ENCODE measurements around the gene TSEN54. TPM values are rescaled to one million over a fixed set of nuclear protein-coding genes. Genes with fewer than 3 reads are reported as not detected.
A peak's percentile ranks its signal among the peaks of the same experiment; 100 is the strongest.

Gene TSEN54
- total and polyA plus RNA-seq, 2 donors from 2014 or later = 25.8 to 33.8 TPM

DNA sequence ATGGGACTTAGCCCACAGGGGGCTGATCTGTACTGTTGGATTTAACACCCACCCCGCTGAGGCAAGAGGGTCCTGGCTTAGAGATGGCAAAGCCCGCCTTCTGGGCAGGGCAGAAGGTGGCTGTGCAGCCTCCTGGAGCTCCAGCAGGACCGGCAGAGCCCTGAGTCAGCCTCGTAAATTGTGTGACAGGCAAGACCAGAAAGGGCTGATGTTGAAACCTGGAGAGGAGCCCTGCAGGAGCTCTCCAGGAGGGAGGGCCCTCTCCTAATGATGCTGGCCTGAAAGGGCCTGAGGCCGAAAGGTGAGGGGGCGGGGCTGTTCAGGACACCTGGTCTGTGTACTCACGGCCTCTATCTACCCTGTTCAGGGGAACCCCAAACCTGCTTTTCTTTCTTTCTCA, 48.7 kb downstream of the TSEN54 start:
- H3K36me3 ChIP-seq (ENCODE audit: control insufficient read depth in 2 of 3, insufficient read depth in 3 of 3, low read length in 3 of 3) = peaks cover 0 to 39% (median 17%) of the 10 kb centered on the region in 3 donors
- H3K9ac ChIP-seq (ENCODE audit: low read length in 3 of 3) = no peak overlapping the region
- FAIRE-seq = no peak
- TF ChIP-seq, protein P1, sequence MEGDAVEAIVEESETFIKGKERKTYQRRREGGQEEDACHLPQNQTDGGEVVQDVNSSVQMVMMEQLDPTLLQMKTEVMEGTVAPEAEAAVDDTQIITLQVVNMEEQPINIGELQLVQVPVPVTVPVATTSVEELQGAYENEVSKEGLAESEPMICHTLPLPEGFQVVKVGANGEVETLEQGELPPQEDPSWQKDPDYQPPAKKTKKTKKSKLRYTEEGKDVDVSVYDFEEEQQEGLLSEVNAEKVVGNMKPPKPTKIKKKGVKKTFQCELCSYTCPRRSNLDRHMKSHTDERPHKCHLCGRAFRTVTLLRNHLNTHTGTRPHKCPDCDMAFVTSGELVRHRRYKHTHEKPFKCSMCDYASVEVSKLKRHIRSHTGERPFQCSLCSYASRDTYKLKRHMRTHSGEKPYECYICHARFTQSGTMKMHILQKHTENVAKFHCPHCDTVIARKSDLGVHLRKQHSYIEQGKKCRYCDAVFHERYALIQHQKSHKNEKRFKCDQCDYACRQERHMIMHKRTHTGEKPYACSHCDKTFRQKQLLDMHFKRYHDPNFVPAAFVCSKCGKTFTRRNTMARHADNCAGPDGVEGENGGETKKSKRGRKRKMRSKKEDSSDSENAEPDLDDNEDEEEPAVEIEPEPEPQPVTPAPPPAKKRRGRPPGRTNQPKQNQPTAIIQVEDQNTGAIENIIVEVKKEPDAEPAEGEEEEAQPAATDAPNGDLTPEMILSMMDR (IDR thresholded peaks at IDR 0.05; ENCODE audit: borderline replicate concordance, extremely low read depth, insufficient read depth) = no peak
- no peak overlapping the region for H3K27ac ChIP-seq (ENCODE audit: low read depth in 2 of 2, low read length in 2 of 2)
- intact Hi-C loops (cut with DNase I) = no loop called here
- DNase-seq = peak in 1 of 5 donors; percentile 33
- H3K9me3 ChIP-seq (ENCODE audit: control insufficient read depth in 2 of 3, insufficient read depth in 1 of 3, low read length in 3 of 3) = no peaks in the 10 kb centered on the region
- H3K27me3 ChIP-seq (ENCODE audit: control insufficient read depth, insufficient read depth, low read length) = no peaks in the 10 kb centered on the region
- H3K4me1 ChIP-seq (ENCODE audit: control insufficient read depth in 2 of 3, insufficient read depth in 2 of 3, low read depth in 1 of 3, low read length in 3 of 3) = peaks cover 0 to 10% (median 0%) of the 10 kb centered on the region in 3 donors
- H3K4me3 ChIP-seq (ENCODE audit: low read length in 3 of 3) = no peak overlapping the region

DNA sequence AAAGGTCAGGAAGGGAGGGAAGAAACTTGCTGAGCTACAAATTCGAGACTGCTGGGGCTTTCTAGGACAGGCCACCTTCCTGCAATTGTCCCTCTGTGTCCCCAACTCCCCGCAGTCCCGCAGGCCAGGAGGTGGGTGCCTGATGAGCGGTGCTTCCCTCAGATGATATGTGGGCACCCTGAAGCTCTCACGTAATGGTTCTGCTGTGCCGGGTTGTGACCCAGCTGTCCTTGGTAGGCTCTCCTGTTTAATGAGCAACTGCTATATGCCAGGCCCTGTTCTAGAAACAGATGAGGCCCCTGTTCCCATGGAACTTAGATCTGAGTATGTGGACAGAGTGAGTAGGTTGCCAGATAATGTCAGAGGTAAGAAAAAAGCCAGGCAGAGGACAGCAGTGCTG, 49.3 kb downstream of the TSEN54 start:
- DNase-seq (no peak), FAIRE-seq (no peak)
- H3K9ac ChIP-seq (ENCODE audit: low read length in 3 of 3) = no peak overlapping the region
- H3K27me3 ChIP-seq (ENCODE audit: control insufficient read depth, insufficient read depth, low read length) = no peaks in the 10 kb centered on the region
- peaks cover 0 to 43% (median 20%) of the 10 kb centered on the region in 3 donors for H3K36me3 ChIP-seq (ENCODE audit: control insufficient read depth in 2 of 3, insufficient read depth in 3 of 3, low read length in 3 of 3)
- TF ChIP-seq, protein P1 (IDR thresholded peaks at IDR 0.05; ENCODE audit: borderline replicate concordance, extremely low read depth, insufficient read depth) = no peak
- peaks cover 0 to 9% (median 0%) of the 10 kb centered on the region in 3 donors for H3K4me1 ChIP-seq (ENCODE audit: control insufficient read depth in 2 of 3, insufficient read depth in 2 of 3, low read depth in 1 of 3, low read length in 3 of 3)
- intact Hi-C loops (cut with DNase I) = no loop called here
- H3K27ac ChIP-seq (ENCODE audit: low read depth in 2 of 2, low read length in 2 of 2) = no peak overlapping the region
- H3K4me3 ChIP-seq (ENCODE audit: low read length in 3 of 3) = no peak overlapping the region
- H3K9me3 ChIP-seq (ENCODE audit: control insufficient read depth in 2 of 3, insufficient read depth in 1 of 3, low read length in 3 of 3) = no peaks in the 10 kb centered on the region

DNA sequence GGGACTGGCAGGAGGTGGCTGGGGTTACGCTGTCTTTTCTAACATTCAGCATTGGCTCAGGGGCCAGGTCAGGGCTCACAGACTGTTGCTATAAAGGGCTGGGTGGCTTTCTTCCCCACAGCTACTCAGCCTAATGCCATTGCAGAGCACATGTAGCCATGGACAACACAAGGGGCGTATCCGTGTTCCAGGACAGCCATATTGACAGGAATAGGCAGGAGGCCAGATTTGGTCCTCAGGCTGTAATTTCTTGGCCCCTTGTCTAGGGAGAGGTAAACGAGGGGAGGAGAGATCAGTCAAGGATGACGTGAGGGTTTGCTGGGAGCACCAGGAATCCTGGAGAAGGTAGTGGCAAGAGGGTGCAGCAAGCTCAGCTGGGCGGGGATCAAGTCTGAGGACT, 50.1 kb downstream of the TSEN54 start:
- H3K36me3 ChIP-seq (ENCODE audit: control insufficient read depth in 2 of 3, insufficient read depth in 3 of 3, low read length in 3 of 3) = peaks cover 0 to 46% (median 21%) of the 10 kb centered on the region in 3 donors
- no peak overlapping the region for H3K4me3 ChIP-seq (ENCODE audit: low read length in 3 of 3)
- DNase-seq (peak in 2 of 5 donors; percentile 13 to 29), FAIRE-seq (no peak)
- peaks cover 0 to 9% (median 0%) of the 10 kb centered on the region in 3 donors for H3K4me1 ChIP-seq (ENCODE audit: control insufficient read depth in 2 of 3, insufficient read depth in 2 of 3, low read depth in 1 of 3, low read length in 3 of 3)
- TF ChIP-seq, protein P1 (IDR thresholded peaks at IDR 0.05; ENCODE audit: borderline replicate concordance, extremely low read depth, insufficient read depth) = no peak
- H3K9me3 ChIP-seq (ENCODE audit: control insufficient read depth in 2 of 3, insufficient read depth in 1 of 3, low read length in 3 of 3) = no peaks in the 10 kb centered on the region
- peak overlapping the region in 1 of 2 donors; percentile 29 for H3K27ac ChIP-seq (ENCODE audit: low read depth in 2 of 2, low read length in 2 of 2)
- intact Hi-C loops (cut with DNase I) = no loop called here
- no peak overlapping the region for H3K9ac ChIP-seq (ENCODE audit: low read length in 3 of 3)
- no peaks in the 10 kb centered on the region for H3K27me3 ChIP-seq (ENCODE audit: control insufficient read depth, insufficient read depth, low read length)

DNA sequence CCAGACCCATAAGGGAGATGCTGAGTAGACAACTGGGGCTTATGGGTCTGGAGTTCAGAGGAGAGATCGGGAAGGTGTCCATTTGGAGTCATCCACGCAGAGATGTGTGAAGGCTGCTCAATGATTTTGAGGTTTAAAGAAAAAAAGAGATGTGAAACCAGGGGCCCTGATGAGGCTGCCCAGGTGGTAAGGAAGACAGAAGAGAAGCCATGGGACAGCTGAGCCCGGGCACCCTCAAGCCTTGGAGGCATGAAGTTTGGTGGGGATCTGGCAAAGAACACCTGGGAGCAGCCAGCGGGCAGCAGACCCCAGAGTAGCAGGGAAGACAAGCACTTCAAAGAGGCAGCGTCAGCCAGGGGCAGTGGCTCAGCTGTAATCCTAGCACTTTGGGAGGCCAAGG, 50.5 kb downstream of the TSEN54 start:
- Histone ChIP-seq H3K4me1 (ENCODE audit: control insufficient read depth in 2 of 3, insufficient read depth in 2 of 3, low read depth in 1 of 3, low read length in 3 of 3) (peaks cover 0 to 9% (median 0%) of the 10 kb centered on the region in 3 donors), H3K9ac (ENCODE audit: low read length in 3 of 3) (no peak overlapping the region), H3K36me3 (ENCODE audit: control insufficient read depth in 2 of 3, insufficient read depth in 3 of 3, low read length in 3 of 3) (peaks cover 0 to 46% (median 21%) of the 10 kb centered on the region in 3 donors), H3K27ac (ENCODE audit: low read depth in 2 of 2, low read length in 2 of 2) (no peak overlapping the region), H3K4me3 (ENCODE audit: low read length in 3 of 3) (no peak overlapping the region), H3K9me3 (ENCODE audit: control insufficient read depth in 2 of 3, insufficient read depth in 1 of 3, low read length in 3 of 3) (no peaks in the 10 kb centered on the region), H3K27me3 (ENCODE audit: control insufficient read depth, insufficient read depth, low read length) (no peaks in the 10 kb centered on the region)
- TF ChIP-seq, protein P1 (IDR thresholded peaks at IDR 0.05; ENCODE audit: borderline replicate concordance, extremely low read depth, insufficient read depth) = no peak
- DNase-seq = no peak
- intact Hi-C loops (cut with DNase I) = no loop called here
- no peak for FAIRE-seq
